Keratinocyte (primary cell): ENCODE measurements around the gene OS9. TPM values are rescaled to one million over a fixed set of nuclear protein-coding genes. Genes with fewer than 3 reads are reported as not detected.

ENCODE experiments used
- DNase-seq: peaks from one replicate; pipeline ENCODE4 v3.0.0-alpha.2; 2011; ENCODE audit warnings: low read depth, missing footprints, low spot score
- FAIRE-seq: peaks from 2 replicates; lab custom pipeline; 2011; peaks lifted over from hg19 to GRCh38; lab: Jason Lieb, UNC
- H2AFZ ChIP-seq: 2 replicates; pipeline ENCODE4 v1.6.0; 2012; ENCODE audit warnings: low read length, control low read depth, inconsistent platforms; ENCODE audit not compliant: control insufficient read depth
- H3K27ac ChIP-seq: 2 replicates; pipeline ENCODE4 v1.5.1; 2011; ENCODE audit warnings: low read length; ENCODE audit not compliant: control insufficient read depth, insufficient read depth
- H3K27me3 ChIP-seq: 3 replicates; pipeline ENCODE4 v1.6.0; 2011; ENCODE audit warnings: low read length; ENCODE audit not compliant: control insufficient read depth, insufficient read depth; ENCODE audit errors: extremely low read depth
- H3K36me3 ChIP-seq, 2 experiments: 2 replicates in 1 of 2; 3 replicates in 1 of 2; pipeline ENCODE4 v1.5.1; 2011; ENCODE audit warnings: low read length in 2 of 2, mild to moderate bottlenecking in 1 of 2; ENCODE audit not compliant: control insufficient read depth in 2 of 2, insufficient read depth in 2 of 2; ENCODE audit errors: extremely low read depth in 1 of 2
- H3K4me1 ChIP-seq: 3 replicates; pipeline ENCODE4 v1.5.1; 2011; ENCODE audit warnings: low read length; ENCODE audit not compliant: control insufficient read depth, insufficient read depth; ENCODE audit errors: extremely low read depth
- H3K4me2 ChIP-seq: 3 replicates; pipeline ENCODE4 v1.6.0; 2011; ENCODE audit warnings: low read depth, low read length; ENCODE audit not compliant: control insufficient read depth, insufficient read depth; ENCODE audit errors: extremely low read depth
- H3K4me3 ChIP-seq, 3 experiments: fragments of 200-600 bp in 1 of 3; sonication (generic) in 1 of 3; 2 replicates in 2 of 3; 3 replicates in 1 of 3; pipeline ENCODE4 v1.5.1; 2011 to 2016; ENCODE audit warnings: low read length in 3 of 3, mild to moderate bottlenecking in 3 of 3, control low read depth in 2 of 3, inconsistent platforms in 1 of 3, low read depth in 1 of 3, mixed read lengths in 1 of 3, mixed run types in 1 of 3, moderate library complexity in 1 of 3; ENCODE audit not compliant: control insufficient read depth in 2 of 3, insufficient read depth in 2 of 3; ENCODE audit errors: extremely low read depth in 1 of 3
- H3K79me2 ChIP-seq: 2 replicates; pipeline ENCODE4 v1.6.0; 2012; ENCODE audit warnings: low read length; ENCODE audit not compliant: control insufficient read depth, insufficient read depth
- H3K9ac ChIP-seq: 3 replicates; pipeline ENCODE4 v1.6.0; 2011; ENCODE audit warnings: low read length; ENCODE audit not compliant: control insufficient read depth, insufficient read depth; ENCODE audit errors: extremely low read depth
- H3K9me1 ChIP-seq: 3 replicates; pipeline ENCODE4 v1.6.0; 2011; ENCODE audit warnings: low read length; ENCODE audit not compliant: control insufficient read depth, insufficient read depth; ENCODE audit errors: extremely low read depth
- H3K9me3 ChIP-seq: 2 replicates; pipeline ENCODE4 v1.5.1; 2012; ENCODE audit warnings: low read depth, low read length; ENCODE audit not compliant: control insufficient read depth
- H4K20me1 ChIP-seq: 3 replicates; pipeline ENCODE4 v1.6.0; 2011; ENCODE audit warnings: low read length; ENCODE audit not compliant: control insufficient read depth, insufficient read depth; ENCODE audit errors: extremely low read depth
- CTCF ChIP-seq, 3 experiments: IDR thresholded peaks in 1 of 3; conservative IDR thresholded peaks in 1 of 3; optimal IDR thresholded peaks in 1 of 3; 2 replicates in 2 of 3; 3 replicates in 1 of 3; pipeline versions ENCODE3 to v1.5.1; 2011; ENCODE audit warnings: low read length in 3 of 3, mild to moderate bottlenecking in 3 of 3, moderate library complexity in 2 of 3, control low read depth in 1 of 3, inconsistent platforms in 1 of 3; ENCODE audit not compliant: insufficient read depth in 2 of 3; ENCODE audit errors: extremely low read depth in 1 of 3
- EZH2 ChIP-seq: IDR thresholded peaks from one replicate; pipeline ENCODE4 v1.6.1; 2012; ENCODE audit warnings: inconsistent platforms, mild to moderate bottlenecking, low read length, moderate library complexity
- dilution Hi-C: fragments of 300-500 bp; cut with MboI; formaldehyde crosslinking; loops from one replicate; pipeline ENCODE4 v1.7.0; 2020; ENCODE audit warnings: low sequenced_read_pairs; ENCODE audit not compliant: extremely low pct_ligation_motif_present
- polyA plus RNA-seq, 5 experiments: library from polyadenylated mRNA; depleted of rRNA in 3 of 5; stranded (reverse) in 3 of 5; stranded (forward) in 1 of 5; unstranded in 1 of 5; fragments of >200 nt; gene quantifications; 1 replicate in 1 of 5; 2 replicates in 3 of 5; 3 replicates in 1 of 5; pipeline versions ENCODE4 v1.2.1 to v1.2.3, GENCODE V29; 2011 to 2012; ENCODE audit warnings: missing spikeins in 2 of 5, low read depth in 1 of 5, low replicate concordance in 1 of 5

OS9 gene
- polyA plus RNA-seq, 1 donor (not counting 4 experiments of a cell fraction or from before 2014, with no cell fraction given): 82.2 TPM

DNA sequence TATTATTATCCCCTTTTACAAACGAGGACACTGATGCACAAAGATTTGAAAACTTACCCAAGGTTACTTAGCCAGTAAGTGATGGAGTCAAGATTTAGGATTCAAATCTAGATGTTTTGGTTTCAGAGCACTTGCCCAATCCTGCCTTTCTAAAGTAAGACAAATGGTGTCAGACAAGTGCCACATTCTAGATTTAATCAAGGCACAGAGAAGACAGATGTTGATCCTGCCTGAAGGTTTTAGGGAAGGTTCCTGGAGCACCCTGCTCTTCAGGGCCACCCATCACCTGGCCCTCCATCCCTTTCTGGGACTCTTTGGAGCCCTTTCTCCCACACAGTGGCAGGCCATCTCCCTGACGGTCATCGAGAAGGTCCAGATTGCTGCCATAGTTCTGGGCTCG, 63.8 kb downstream of the OS9 start:
- FAIRE-seq (no peak), DNase-seq (no peak)
- dilution Hi-C loops: no loop called here
- no peaks in the 10 kb centered on the region for H3K9me3 ChIP-seq
- H3K9me1 ChIP-seq: no peaks in the 10 kb centered on the region
- H3K36me3 ChIP-seq: peaks cover 25 to 37% of the 10 kb centered on the region in 2 experiments
- TF ChIP-seq CTCF (optimal IDR thresholded peaks at IDR 0.05 in 1 of 3, IDR thresholded peaks at IDR 0.05 in 1 of 3, conservative IDR thresholded peaks at IDR 0.05 in 1 of 3; ENCODE audit: extremely low read depth in 1 of 3, insufficient read depth in 2 of 3, low read length in 3 of 3) (no peak), EZH2 (no peak)
- H3K4me3 ChIP-seq: no peak overlapping the region
- H3K9ac ChIP-seq: no peak overlapping the region
- no peaks in the 10 kb centered on the region for H3K27me3 ChIP-seq
- H3K4me1 ChIP-seq: peaks cover 29% of the 10 kb centered on the region
- peaks cover 7% of the 10 kb centered on the region for H4K20me1 ChIP-seq
- H2AFZ ChIP-seq: no peak overlapping the region
- H3K27ac ChIP-seq: no peak overlapping the region
- H3K4me2 ChIP-seq: no peak overlapping the region
- peaks cover 4% of the 10 kb centered on the region for H3K79me2 ChIP-seq

DNA sequence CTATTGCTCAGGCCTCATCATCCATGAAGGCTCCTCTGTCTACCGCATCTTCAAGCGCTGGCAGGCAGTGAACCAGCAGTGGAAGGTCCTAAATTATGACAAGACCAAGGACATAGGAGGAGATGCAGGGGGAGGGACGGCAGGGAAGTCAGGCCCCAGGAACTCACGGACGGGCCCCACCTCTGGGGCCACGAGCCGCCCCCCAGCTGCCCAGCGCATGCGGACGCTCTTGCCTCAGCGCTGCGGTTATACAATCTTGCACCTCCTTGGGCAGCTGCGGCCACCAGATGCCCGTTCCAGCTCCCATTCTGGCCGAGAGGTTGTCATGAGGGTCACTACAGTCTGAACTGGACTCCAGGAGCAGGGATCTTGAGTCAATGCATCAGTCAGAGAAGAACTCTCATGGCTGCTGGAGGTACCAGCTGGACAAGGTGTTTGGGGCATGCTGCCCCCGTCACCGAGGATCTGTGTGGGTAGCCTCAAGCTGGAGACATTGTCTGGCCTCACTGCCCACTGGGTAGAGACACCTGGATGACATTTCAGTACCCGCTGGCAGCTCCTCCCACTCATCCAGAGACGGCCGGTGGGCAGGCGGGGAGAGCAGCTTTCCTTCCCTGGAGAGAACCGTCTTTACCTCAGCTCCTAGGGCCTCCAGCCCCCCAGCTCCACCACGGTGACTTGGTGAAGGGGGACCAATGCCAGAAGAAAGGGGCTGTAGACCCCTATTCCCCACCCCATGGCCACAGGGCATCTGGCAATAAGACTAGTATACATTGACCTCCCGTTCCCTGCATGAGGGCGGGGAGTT, 64.8 kb downstream of the OS9 start:
- Histone ChIP-seq H3K4me1 (peaks cover 29% of the 10 kb centered on the region), H3K79me2 (peaks cover 13% of the 10 kb centered on the region), H3K4me3 (no peak overlapping the region), H3K36me3 (peaks cover 30 to 46% of the 10 kb centered on the region in 2 experiments), H3K27ac (no peak overlapping the region), H4K20me1 (peaks cover 7% of the 10 kb centered on the region), H3K9ac (no peak overlapping the region), H3K27me3 (no peaks in the 10 kb centered on the region), H3K9me3 (no peaks in the 10 kb centered on the region), H3K9me1 (no peaks in the 10 kb centered on the region), H3K4me2 (no peak overlapping the region), H2AFZ (no peak overlapping the region)
- TF ChIP-seq CTCF (optimal IDR thresholded peaks at IDR 0.05 in 1 of 3, IDR thresholded peaks at IDR 0.05 in 1 of 3, conservative IDR thresholded peaks at IDR 0.05 in 1 of 3; ENCODE audit: extremely low read depth in 1 of 3, insufficient read depth in 2 of 3, low read length in 3 of 3) (no peak), EZH2 (no peak)
- DNase-seq (no peak), FAIRE-seq (no peak)
- dilution Hi-C loops: no loop called here
